HG02588 (cell line): ENCODE measurements around the gene COL12A1.

Experiments
- ATAC-seq: cut with Tn5 transposase; IDR thresholded peaks from one replicate; pipeline ENCODE4 v1.9.1; 2021; ENCODE audit warnings: mild to moderate bottlenecking, moderate library complexity; ENCODE audit not compliant: unreplicated experiment

Gene COL12A1

GRCh38 chr6:75106426-75106825, 99.4 kb downstream of the COL12A1 start:
- ATAC-seq = no peak

DNA sequence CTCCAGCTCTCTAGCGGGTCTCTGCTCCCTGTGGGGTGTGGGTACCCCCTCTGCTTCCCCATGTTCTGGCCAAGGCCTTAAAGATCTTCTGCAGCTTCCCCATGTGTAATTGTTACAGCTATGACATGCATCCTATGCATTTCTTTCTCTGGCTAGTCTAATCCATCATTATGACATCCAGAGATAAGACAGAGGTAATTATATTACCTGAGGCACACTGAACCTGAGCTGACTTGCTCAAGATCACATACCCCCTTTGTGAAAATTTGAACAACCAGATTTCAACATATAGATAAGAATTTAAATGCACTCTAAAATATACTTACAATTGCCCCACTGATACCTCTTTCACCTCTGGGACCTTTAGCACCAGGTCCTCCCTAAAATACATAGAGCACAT, 102.4 kb downstream of the COL12A1 start:
- ATAC-seq = no peak

- no peak for ATAC-seq
These were observed 103.6 kb downstream of the COL12A1 start for GRCh38 chr6:75102301-75102700.

GRCh38 chr6:75101896-75102295, 104.0 kb downstream of the COL12A1 start:
- ATAC-seq = no peak

GRCh38 chr6:75098709-75099108, 107.1 kb downstream of the COL12A1 start:
- no peak for ATAC-seq

GRCh38 chr6:75096966-75097365, 108.9 kb downstream of the COL12A1 start:
- no peak for ATAC-seq

- ATAC-seq = no peak
These were observed 111.1 kb downstream of the COL12A1 start for GRCh38 chr6:75094614-75095200.

GRCh38 chr6:75091467-75092190, 114.2 kb downstream of the COL12A1 start:
- no peak for ATAC-seq

- ATAC-seq = no peak
These were observed 115.3 kb downstream of the COL12A1 start for GRCh38 chr6:75090576-75090975.

- ATAC-seq = no peak
These were observed 115.9 kb downstream of the COL12A1 start for GRCh38 chr6:75089921-75090320.

GRCh38 chr6:75089151-75089897, 116.5 kb downstream of the COL12A1 start:
- ATAC-seq = no peak

DNA sequence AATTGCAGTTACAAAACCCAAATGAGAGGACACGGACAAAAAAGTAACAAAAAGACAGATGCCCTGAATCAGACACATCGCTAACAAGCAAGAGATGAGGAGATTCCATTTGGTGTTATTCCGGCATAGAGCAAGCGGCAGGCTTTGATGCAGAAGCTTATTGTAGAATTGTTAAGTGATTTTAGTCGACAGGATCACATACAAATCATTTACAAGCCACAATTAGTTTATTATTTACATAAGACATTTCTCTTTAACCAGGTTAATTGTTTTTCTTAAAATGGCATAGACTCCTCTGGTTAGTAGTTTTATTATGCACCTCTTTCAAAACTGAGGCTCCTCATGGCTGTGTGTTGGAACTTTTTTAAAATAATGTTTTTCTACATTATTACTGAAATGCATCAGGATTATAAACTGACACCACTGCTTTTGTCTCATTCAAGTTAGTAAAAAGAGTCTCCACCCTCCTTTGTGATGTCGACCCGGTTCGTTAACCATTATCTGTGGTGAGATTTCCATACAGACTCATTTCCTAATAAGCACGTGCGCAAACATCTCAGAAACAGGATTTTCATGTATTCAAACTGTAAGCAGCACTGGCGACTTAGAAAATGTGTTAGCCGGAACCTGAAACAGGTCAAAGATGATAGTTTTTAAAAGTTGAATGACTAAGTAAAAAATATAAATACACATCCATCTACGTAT, 119.8 kb downstream of the COL12A1 start:
- ATAC-seq = no peak

- ATAC-seq = no peak
These were observed 120.9 kb downstream of the COL12A1 start for GRCh38 chr6:75084872-75085381.

DNA sequence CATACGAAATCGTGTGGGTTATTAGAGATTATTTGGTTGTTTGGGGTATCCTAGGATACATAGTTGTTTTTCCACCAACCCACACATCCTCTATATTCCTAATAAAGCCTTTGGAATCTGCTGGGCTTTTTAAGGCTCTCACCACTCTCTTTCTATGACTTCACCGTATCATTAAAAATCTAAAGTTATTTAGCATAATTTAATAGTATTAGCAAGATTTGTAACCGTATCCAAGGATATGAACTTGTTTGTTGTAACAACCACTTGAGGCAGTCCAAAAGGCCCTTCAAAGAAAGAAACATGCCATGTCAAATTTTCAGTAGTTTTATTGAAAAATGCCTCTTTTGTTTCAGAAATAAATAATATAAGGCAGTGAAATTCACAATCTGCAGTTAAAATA, 121.8 kb downstream of the COL12A1 start:
- ATAC-seq = no peak

DNA sequence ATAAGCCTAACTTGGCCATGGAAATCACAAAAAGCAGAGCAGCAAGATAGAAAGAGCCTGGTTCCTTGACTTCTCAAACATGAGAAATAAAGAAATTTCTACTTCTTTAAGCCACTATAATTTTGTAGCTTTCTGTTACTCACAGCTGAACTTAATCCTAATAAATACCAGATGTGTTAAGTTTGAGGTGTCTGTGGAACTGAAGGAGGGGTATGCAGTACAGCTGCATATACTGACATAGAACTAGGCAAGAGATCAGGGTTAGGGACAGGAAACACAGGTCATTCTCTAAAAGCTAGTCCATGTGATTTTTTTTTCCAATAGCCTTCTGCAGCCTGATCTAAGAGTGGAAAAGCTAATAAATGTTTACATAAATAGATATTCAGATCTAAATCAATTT, 123.9 kb downstream of the COL12A1 start:
- ATAC-seq = no peak

DNA sequence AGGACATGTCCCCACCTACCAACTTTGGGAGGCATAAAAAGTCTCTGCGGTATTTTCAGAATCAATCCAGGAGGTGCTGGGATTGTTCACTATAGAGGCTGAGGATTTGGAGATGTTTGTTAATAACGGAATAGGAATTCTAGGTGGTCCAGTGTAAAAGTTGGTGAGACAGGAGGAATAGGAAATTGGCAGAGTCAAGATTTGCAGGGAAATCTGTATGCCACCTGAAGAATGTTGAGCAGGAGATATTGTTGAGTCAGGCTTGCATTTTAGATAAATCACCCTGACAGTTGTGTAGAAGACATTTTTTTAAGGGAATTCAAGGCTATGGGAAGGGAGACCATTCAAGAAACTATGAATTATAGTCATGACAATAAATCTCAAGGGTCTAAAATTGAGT, 124.8 kb downstream of the COL12A1 start:
- no peak for ATAC-seq

- ATAC-seq = no peak
These were observed 126.3 kb downstream of the COL12A1 start for GRCh38 chr6:75079589-75079988.

GRCh38 chr6:75077701-75078100, 128.2 kb downstream of the COL12A1 start:
- no peak for ATAC-seq

- no peak for ATAC-seq
These were observed 129.8 kb downstream of the COL12A1 start for GRCh38 chr6:75076009-75076408.

DNA sequence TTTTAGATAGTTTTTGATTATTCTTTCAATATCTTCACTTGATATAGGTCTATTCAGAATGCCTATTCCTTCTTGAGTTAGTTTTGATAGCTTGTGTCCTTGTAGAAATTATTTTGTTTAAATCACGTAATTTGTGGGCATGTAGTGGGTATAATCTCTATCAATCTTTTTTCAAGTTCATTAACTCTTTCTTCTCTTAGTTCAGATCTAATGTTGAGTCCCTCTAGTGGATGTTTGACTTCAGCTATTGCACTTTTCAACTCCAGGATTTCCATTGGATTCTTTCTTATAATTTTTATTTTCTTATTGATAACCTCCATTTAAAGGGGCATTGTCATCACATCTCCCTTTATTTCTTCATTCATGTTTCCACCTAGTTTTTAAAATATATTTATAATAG, 135.6 kb downstream of the COL12A1 start:
- ATAC-seq = no peak

- ATAC-seq = no peak
These were observed 140.3 kb downstream of the COL12A1 start for GRCh38 chr6:75065523-75065922.
